HG03342 (cell line): ENCODE data around the gene DPF3.

Experiments
- ATAC-seq: cut with Tn5 transposase; IDR thresholded peaks from one replicate; pipeline ENCODE4 v1.9.1; 2021; ENCODE audit warnings: mild to moderate bottlenecking, moderate library complexity; ENCODE audit not compliant: unreplicated experiment

Gene DPF3

GRCh38 chr14:72904840-72905561, 11.1 kb upstream of the DPF3 start:
- no peak for ATAC-seq

GRCh38 chr14:72904218-72904617, 10.3 kb upstream of the DPF3 start:
- ATAC-seq = no peak

- no peak for ATAC-seq
Observed at GRCh38 chr14:72903716-72904115, 9.8 kb upstream of the DPF3 start.

GRCh38 chr14:72902801-72903530, 9.1 kb upstream of the DPF3 start:
- ATAC-seq = no peak

- ATAC-seq = no peak
Observed at GRCh38 chr14:72901361-72901760, 7.5 kb upstream of the DPF3 start.

- no peak for ATAC-seq
Observed at GRCh38 chr14:72898448-72898847, 4.5 kb upstream of the DPF3 start.

GRCh38 chr14:72894623-72895378, 900 bp upstream of the DPF3 start:
- no peak for ATAC-seq

- no peak for ATAC-seq
Observed at GRCh38 chr14:72894323-72894622, 372 bp upstream of the DPF3 start.

- no peak for ATAC-seq
Observed at GRCh38 chr14:72892879-72893635, 844 bp downstream of the DPF3 start.

GRCh38 chr14:72892103-72892878, 1.6 kb downstream of the DPF3 start:
- ATAC-seq = no peak

- ATAC-seq = no peak
Observed at GRCh38 chr14:72891666-72892102, 2.2 kb downstream of the DPF3 start.

- ATAC-seq = no peak
Observed at GRCh38 chr14:72889366-72889765, 4.5 kb downstream of the DPF3 start.

- ATAC-seq = no peak
Observed at GRCh38 chr14:72888636-72889201, 5.2 kb downstream of the DPF3 start.

GRCh38 chr14:72888192-72888591, 5.7 kb downstream of the DPF3 start:
- ATAC-seq = no peak

GRCh38 chr14:72887514-72887913, 6.4 kb downstream of the DPF3 start:
- no peak for ATAC-seq

- no peak for ATAC-seq
Observed at GRCh38 chr14:72884386-72884785, 9.5 kb downstream of the DPF3 start.

- no peak for ATAC-seq
Observed at GRCh38 chr14:72883961-72884360, 9.9 kb downstream of the DPF3 start.

- ATAC-seq = no peak
Observed at GRCh38 chr14:72883109-72883508, 10.8 kb downstream of the DPF3 start.

- no peak for ATAC-seq
Observed at GRCh38 chr14:72882463-72882862, 11.4 kb downstream of the DPF3 start.

- no peak for ATAC-seq
Observed at GRCh38 chr14:72882047-72882446, 11.9 kb downstream of the DPF3 start.
